ENCODE results near the gene ACAD8. TPM values are rescaled to one million over a fixed set of nuclear protein-coding genes. Genes with fewer than 3 reads are reported as not detected.

The ACAD8 gene
- total and polyA plus RNA-seq, 10 of the 15 experiments (the other 5 are each of a cell fraction or from before 2014, with no cell fraction given), result 9.9 to 34.8 (median 22.2) TPM

DNA sequence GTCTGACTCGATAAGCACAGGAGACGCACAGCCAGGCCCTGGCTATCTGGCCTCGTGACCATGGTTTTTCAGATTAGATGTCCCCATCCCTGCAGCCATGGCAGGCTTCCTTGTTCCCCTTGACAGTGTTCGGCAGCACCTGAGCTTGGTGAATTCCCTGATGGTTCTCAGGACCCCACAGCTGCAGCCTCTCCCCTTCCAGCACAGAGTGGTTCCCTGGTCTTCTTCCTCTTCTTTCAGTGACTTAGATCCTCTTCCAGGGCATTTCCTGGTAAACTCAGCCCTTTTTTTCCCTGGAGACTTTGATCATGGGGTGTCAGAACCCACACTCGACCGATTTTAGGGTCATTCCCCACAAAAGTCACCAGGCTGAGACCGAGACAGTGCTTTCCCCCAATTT is 37.3 kb downstream of the ACAD8 start:
- RAD21 ChIA-PET (ENCODE audit: unreplicated experiment), result no interaction called here
- H2AFZ ChIP-seq (ENCODE audit: control insufficient read depth, low read depth, low read length), result no peak overlapping the region
- POLR2A ChIA-PET, result no interaction called here
- no peaks in the 10 kb centered on the region for H4K20me1 ChIP-seq (ENCODE audit: control insufficient read depth, insufficient read depth)
- 27% methylated on average over 7 of the region's 7 CpGs for WGBS (ENCODE audit: insufficient coverage, insufficient replicate concordance, low lambda C conversion rate, missing lambda C conversion rate)
- intact Hi-C loops (cut with micrococcal nuclease; ENCODE audit: unreplicated experiment) (no loop called here), in situ Hi-C loops (cut with MboI) (no loop called here)
- no peak for DNase-seq (ENCODE audit: low read depth, low spot score)
- H3K27ac ChIP-seq (ENCODE audit: control insufficient read depth, insufficient read depth), result no peak overlapping the region
- no peaks in the 10 kb centered on the region for H3K4me1 ChIP-seq (ENCODE audit: control insufficient read depth, insufficient read depth, low read length)
- H3K27me3 ChIP-seq (replicated peaks in 1 of 2; ENCODE audit: control insufficient read depth in 2 of 2, insufficient read depth in 2 of 2, low read length in 1 of 2), result peaks cover 0 to 2% of the 10 kb centered on the region in 2 experiments; a peak in 1 of 4 replicates
- no peak for ATAC-seq
- CTCF ChIA-PET, result interaction anchor here (0.5 kb wide), 1 partner anchor 79 kb away, joined by 3 read pairs; no protein-coding TSS in a partner anchor
- no peak overlapping the region for H3K4me2 ChIP-seq (ENCODE audit: control insufficient read depth, insufficient read depth)
- H3K4me3 ChIP-seq, result no peak overlapping the region
- no peaks in the 10 kb centered on the region for H3K9me3 ChIP-seq (replicated peaks; ENCODE audit: control insufficient read depth, insufficient read depth, low read length)
- H3K36me3 ChIP-seq (ENCODE audit: control insufficient read depth in 2 of 2, insufficient read depth in 2 of 2, low read length in 1 of 2), result no peaks in the 10 kb centered on the region
- no peaks in the 10 kb centered on the region for H3K79me2 ChIP-seq (ENCODE audit: control insufficient read depth, insufficient read depth, low read length)
- TF ChIP-seq TAF1 (IDR thresholded peaks at IDR 0.05; ENCODE audit: borderline replicate concordance, low read depth, low read length), result no peak
- TF ChIP-seq, protein P1, sequence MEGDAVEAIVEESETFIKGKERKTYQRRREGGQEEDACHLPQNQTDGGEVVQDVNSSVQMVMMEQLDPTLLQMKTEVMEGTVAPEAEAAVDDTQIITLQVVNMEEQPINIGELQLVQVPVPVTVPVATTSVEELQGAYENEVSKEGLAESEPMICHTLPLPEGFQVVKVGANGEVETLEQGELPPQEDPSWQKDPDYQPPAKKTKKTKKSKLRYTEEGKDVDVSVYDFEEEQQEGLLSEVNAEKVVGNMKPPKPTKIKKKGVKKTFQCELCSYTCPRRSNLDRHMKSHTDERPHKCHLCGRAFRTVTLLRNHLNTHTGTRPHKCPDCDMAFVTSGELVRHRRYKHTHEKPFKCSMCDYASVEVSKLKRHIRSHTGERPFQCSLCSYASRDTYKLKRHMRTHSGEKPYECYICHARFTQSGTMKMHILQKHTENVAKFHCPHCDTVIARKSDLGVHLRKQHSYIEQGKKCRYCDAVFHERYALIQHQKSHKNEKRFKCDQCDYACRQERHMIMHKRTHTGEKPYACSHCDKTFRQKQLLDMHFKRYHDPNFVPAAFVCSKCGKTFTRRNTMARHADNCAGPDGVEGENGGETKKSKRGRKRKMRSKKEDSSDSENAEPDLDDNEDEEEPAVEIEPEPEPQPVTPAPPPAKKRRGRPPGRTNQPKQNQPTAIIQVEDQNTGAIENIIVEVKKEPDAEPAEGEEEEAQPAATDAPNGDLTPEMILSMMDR (IDR thresholded peaks at IDR 0.05 in 2 of 3, conservative IDR thresholded peaks at IDR 0.05 in 1 of 3; ENCODE audit: control insufficient read depth in 2 of 3, extremely low read depth in 1 of 3, insufficient read depth in 1 of 3, low read depth in 3 of 3, low read length in 3 of 3), result no peak
- TF ChIP-seq, protein P2, sequence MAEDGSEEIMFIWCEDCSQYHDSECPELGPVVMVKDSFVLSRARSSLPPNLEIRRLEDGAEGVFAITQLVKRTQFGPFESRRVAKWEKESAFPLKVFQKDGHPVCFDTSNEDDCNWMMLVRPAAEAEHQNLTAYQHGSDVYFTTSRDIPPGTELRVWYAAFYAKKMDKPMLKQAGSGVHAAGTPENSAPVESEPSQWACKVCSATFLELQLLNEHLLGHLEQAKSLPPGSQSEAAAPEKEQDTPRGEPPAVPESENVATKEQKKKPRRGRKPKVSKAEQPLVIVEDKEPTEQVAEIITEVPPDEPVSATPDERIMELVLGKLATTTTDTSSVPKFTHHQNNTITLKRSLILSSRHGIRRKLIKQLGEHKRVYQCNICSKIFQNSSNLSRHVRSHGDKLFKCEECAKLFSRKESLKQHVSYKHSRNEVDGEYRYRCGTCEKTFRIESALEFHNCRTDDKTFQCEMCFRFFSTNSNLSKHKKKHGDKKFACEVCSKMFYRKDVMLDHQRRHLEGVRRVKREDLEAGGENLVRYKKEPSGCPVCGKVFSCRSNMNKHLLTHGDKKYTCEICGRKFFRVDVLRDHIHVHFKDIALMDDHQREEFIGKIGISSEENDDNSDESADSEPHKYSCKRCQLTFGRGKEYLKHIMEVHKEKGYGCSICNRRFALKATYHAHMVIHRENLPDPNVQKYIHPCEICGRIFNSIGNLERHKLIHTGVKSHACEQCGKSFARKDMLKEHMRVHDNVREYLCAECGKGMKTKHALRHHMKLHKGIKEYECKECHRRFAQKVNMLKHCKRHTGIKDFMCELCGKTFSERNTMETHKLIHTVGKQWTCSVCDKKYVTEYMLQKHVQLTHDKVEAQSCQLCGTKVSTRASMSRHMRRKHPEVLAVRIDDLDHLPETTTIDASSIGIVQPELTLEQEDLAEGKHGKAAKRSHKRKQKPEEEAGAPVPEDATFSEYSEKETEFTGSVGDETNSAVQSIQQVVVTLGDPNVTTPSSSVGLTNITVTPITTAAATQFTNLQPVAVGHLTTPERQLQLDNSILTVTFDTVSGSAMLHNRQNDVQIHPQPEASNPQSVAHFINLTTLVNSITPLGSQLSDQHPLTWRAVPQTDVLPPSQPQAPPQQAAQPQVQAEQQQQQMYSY (CRISPR knock-in tag; IDR thresholded peaks at IDR 0.05), result no peak
- TF ChIP-seq, protein P3, sequence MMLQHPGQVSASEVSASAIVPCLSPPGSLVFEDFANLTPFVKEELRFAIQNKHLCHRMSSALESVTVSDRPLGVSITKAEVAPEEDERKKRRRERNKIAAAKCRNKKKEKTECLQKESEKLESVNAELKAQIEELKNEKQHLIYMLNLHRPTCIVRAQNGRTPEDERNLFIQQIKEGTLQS (IDR thresholded peaks at IDR 0.05; ENCODE audit: borderline replicate concordance, extremely low read depth, low read depth, low read length), result no peak
- no peak for TF ChIP-seq TCF12 (IDR thresholded peaks at IDR 0.05; ENCODE audit: low read depth, low read length)
- TF ChIP-seq HDAC6 (IDR thresholded peaks at IDR 0.05; ENCODE audit: unreplicated experiment), result no peak
- TF ChIP-seq CREM (IDR thresholded peaks at IDR 0.05; ENCODE audit: low read depth), result no peak
- TF ChIP-seq, protein P4, sequence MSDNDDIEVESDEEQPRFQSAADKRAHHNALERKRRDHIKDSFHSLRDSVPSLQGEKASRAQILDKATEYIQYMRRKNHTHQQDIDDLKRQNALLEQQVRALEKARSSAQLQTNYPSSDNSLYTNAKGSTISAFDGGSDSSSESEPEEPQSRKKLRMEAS (IDR thresholded peaks at IDR 0.05; ENCODE audit: low read depth, low read length), result no peak
- TF ChIP-seq ESRRA (IDR thresholded peaks at IDR 0.05; ENCODE audit: low read length), result no peak
- TF ChIP-seq CBFB (IDR thresholded peaks at IDR 0.05; ENCODE audit: low read depth), result no peak
- no peak for TF ChIP-seq GATAD2B (conservative IDR thresholded peaks at IDR 0.05; ENCODE audit: low read depth)
- TF ChIP-seq CHD2 (IDR thresholded peaks at IDR 0.05; ENCODE audit: borderline replicate concordance, low read depth, low read length), result no peak
- no peak for TF ChIP-seq PML (IDR thresholded peaks at IDR 0.05; ENCODE audit: low read length)
- TF ChIP-seq POU2F2 (IDR thresholded peaks at IDR 0.05; ENCODE audit: borderline replicate concordance, low read depth, low read length), result no peak
- no peak for FAIRE-seq
- H3K9ac ChIP-seq (ENCODE audit: control insufficient read depth, insufficient read depth, low read length), result no peak overlapping the region
- BruUV-seq (replicated peaks), result no TSS peak
- SMC1A ChIA-PET (ENCODE audit: uncharacterized antibody, unreplicated experiment), result no interaction called here

All from GM12878 (cell line).